Measurements from ENCODE around the gene SPDYA.
A peak's percentile ranks its signal among the peaks of the same experiment; 100 is the strongest.

The SPDYA gene

DNA sequence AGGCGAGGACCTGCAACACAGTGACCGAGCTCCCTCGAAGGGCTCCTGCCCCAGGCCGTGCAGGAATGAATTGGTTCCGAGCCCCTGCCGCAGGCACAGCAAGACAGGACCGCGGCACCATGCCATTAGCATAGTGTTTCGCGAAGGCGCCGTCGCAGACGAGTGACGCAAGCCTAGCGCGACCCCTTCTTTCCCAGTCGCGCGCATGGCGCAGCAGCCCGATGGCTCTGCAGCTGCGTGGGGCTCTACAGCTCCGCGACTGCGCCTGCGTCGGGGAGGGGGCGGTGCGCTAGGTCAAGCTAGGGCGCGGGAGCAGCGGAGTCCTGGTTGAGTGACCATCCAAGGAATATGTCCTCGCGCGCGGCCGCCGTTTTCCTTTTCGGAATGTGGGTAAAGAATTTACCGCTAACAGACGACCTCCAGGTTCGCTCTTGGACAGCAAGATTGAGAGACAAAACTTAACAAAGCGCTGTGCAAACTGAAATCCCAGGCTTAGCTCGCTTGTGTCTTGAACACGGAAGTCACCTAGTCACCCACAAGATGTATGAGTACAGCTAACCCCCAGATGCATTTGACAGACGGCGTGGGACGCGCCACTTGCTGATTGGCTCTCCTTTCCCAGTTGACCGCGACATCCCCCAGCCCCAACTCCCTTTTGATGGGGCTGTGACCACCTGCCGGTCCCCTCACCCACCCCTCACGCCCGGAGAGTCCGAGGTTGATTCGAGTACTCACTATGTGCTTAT, 59.7 kb downstream of the SPDYA start, which contains the start of gene TRMT61B:
Gene TRMT61B (minus strand): TSS at position 164 of the 746 bp plus-strand sequence. CDS start 32 bp downstream, at position 132.
- TF ChIP-seq, protein P1, sequence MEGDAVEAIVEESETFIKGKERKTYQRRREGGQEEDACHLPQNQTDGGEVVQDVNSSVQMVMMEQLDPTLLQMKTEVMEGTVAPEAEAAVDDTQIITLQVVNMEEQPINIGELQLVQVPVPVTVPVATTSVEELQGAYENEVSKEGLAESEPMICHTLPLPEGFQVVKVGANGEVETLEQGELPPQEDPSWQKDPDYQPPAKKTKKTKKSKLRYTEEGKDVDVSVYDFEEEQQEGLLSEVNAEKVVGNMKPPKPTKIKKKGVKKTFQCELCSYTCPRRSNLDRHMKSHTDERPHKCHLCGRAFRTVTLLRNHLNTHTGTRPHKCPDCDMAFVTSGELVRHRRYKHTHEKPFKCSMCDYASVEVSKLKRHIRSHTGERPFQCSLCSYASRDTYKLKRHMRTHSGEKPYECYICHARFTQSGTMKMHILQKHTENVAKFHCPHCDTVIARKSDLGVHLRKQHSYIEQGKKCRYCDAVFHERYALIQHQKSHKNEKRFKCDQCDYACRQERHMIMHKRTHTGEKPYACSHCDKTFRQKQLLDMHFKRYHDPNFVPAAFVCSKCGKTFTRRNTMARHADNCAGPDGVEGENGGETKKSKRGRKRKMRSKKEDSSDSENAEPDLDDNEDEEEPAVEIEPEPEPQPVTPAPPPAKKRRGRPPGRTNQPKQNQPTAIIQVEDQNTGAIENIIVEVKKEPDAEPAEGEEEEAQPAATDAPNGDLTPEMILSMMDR (IDR thresholded peaks at IDR 0.05; ENCODE audit: extremely low read depth, insufficient read depth, missing control alignments) = no peak
- peak; percentile 95 for DNase-seq (ENCODE audit: low spot score)
- in situ Hi-C loops (cut with MboI; ENCODE audit: low pct_unique_long_range_greater_than_20kb, low sequenced_read_pairs, unreplicated experiment) = no loop called here

DNA sequence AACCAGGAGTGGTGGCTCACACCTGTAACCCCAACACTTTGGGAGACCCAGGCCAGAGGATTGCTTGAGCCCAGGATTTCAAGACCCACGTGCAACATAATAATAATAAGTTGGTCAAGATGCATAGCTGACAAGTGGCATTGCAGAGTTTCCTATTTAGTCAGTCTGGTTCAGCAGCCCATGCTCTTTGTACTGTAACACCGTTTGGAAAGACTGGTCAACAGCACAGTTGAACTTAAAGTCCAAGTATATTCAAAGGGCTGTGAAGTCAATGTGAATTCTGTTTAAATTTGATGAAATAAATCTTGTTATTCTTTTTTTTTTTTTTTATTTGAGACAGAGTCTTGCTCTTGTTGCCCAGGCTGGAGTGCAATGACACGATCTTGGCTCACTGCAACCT, 61.0 kb downstream of the SPDYA start:
- TF ChIP-seq, protein P1 (IDR thresholded peaks at IDR 0.05; ENCODE audit: extremely low read depth, insufficient read depth, missing control alignments) = no peak
- DNase-seq (ENCODE audit: low spot score) = no peak
- in situ Hi-C loops (cut with MboI; ENCODE audit: low pct_unique_long_range_greater_than_20kb, low sequenced_read_pairs, unreplicated experiment) = no loop called here

DNA sequence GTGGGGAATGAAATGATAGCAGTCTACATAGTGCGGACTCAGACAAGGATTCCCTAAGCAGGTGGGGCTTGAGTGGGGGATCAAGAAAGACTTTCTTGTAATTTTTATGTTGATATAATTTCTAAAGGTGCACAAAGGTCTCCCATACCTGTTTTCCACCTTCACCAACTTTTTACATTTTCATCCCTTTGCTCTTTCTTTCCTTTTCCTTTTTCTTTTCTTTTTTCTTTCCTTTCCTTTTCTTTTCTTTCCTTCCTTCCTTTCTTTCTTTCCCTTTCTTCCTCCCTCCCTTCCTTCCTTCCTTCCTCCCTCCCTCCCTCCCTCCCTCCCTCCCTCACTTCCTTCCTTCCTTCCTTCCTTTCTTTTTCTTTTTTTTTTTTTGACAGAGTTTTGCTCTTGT, 69.6 kb downstream of the SPDYA start:
- TF ChIP-seq, protein P1 (IDR thresholded peaks at IDR 0.05; ENCODE audit: extremely low read depth, insufficient read depth, missing control alignments) = no peak
- DNase-seq (ENCODE audit: low spot score) = no peak
- in situ Hi-C loops (cut with MboI; ENCODE audit: low pct_unique_long_range_greater_than_20kb, low sequenced_read_pairs, unreplicated experiment) = no loop called here

DNA sequence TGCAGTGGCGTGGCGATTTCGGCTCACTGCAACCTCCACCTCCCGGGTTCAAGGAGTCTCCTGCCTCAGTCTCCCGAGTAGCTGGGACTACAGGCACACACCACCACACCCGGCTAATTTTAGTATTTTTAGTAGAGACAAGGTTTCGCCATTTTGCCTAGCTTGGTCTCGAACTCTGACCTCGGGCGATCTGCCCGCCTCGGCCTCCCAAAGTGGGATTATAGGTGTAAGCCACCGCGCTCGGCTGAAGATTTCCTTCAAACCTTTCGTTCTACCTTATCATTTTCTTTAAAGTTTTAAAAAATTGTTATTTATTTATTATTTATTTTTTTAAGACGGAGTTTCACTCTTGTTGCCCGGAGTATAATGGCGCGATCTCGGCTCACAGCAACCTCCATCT, 82.9 kb downstream of the SPDYA start:
- in situ Hi-C loops (cut with MboI; ENCODE audit: low pct_unique_long_range_greater_than_20kb, low sequenced_read_pairs, unreplicated experiment) = no loop called here
- TF ChIP-seq, protein P1 (IDR thresholded peaks at IDR 0.05; ENCODE audit: extremely low read depth, insufficient read depth, missing control alignments) = no peak

DNA sequence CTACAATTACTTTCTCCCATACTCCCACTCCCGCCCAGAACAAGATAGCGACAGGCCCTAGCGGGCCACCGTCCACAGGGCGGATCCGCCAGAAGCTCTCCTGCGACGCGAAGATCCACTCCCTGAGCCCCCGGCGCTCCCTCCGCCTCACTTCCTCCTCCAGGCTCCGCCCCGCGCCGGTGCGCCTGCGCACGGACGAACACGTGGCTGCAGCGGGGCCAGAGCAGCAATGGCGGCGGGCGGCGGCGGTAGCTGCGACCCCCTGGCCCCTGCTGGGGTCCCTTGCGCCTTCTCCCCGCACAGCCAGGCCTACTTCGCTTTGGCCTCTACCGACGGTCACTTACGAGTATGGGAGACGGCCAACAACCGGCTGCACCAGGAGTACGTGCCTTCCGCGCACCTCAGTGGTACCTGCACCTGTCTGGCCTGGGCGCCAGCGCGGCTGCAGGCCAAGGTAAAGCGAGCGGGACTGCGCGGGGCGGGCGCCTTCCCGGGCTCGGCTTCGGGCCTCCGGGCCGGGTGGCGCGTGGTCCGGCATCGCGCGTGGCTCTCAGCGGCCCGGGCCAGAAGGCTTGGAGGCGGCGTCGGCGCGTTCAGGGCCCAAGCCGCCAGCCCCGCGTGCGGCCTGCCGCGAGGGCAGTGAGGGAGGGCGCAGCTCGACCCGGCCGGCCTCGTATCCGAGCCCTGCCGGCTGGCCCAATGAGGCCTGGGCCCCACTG, 84.0 kb downstream of the SPDYA start, which contains the start of gene WDR43:
Gene WDR43 (plus strand): TSS at position 198 of the 719 bp plus-strand sequence. CDS start 32 bp downstream, at position 230.
- in situ Hi-C loops (cut with MboI; ENCODE audit: low pct_unique_long_range_greater_than_20kb, low sequenced_read_pairs, unreplicated experiment) = no loop called here

More for the DNA sequence above, 82.9 kb downstream of the SPDYA start:
- DNase-seq (ENCODE audit: low spot score) = no peak

DNA sequence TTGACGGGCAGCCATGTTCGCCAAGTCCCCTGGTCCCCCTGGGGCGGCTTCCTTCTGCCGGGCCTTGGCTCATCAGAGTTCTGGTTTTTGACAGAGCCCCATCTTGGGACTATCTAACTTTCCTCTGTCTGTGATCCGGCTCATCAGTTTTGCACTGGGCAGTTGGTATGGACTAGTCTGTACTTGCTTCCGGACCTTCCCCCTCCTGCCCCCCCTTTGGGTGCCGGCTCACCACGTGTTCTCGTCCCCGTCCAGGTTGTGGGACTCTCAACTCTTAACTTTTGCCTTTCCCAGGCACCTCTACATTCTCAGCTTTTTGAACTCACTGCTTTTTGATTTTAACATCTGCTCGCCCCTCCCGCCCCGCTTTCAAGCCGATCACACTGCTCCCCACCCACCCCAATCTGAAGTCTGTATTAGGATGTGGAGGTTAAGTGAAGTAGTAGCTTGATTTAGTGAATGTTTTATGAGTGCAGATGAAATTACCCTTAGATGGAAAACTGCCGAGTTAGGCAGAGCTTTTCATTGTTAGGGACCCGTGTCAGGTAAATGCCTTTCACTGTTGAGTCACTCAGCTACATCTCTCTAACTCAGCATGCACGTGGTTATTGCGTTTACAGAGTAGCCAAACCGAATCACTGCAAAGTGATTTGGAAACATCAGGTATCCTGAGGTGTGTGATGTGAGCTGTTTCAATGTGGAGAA, 84.7 kb downstream of the SPDYA start:
- TF ChIP-seq, protein P1 (IDR thresholded peaks at IDR 0.05; ENCODE audit: extremely low read depth, insufficient read depth, missing control alignments) = no peak
- peak; percentile 38 for DNase-seq (ENCODE audit: low spot score)
- in situ Hi-C loops (cut with MboI; ENCODE audit: low pct_unique_long_range_greater_than_20kb, low sequenced_read_pairs, unreplicated experiment) = no loop called here

More for the DNA sequence above, 84.0 kb downstream of the SPDYA start, which contains the start of gene WDR43:
- peak; percentile 97 for DNase-seq (ENCODE audit: low spot score)
- TF ChIP-seq, protein P1 (IDR thresholded peaks at IDR 0.05; ENCODE audit: extremely low read depth, insufficient read depth, missing control alignments) = no peak
